PC-9 (cell line): ENCODE results near the gene TERT. TPM values are rescaled to one million over a fixed set of nuclear protein-coding genes. Genes with fewer than 3 reads are reported as not detected.

Experiments used
- BruUV-seq: library from RNA; stranded (reverse); fragments of 400-500 nt; replicated peaks from 2 replicates; lab custom pipeline; 2021; lab: Mats Ljungman, UMichigan
- CTCF ChIA-PET: fragments of 300-600 bp; sonication (Branson Sonifier 250); formaldehyde crosslinking; loops from one replicate; lab custom pipeline; 2022; ENCODE audit warnings: antibody characterized with exemption; lab: Charles Lee
- POLR2A ChIA-PET: fragments of 300-600 bp; sonication (Branson Sonifier 250); formaldehyde crosslinking; loops from one replicate; lab custom pipeline; 2022; ENCODE audit warnings: antibody characterized with exemption; ENCODE audit not compliant: unreplicated experiment; lab: Charles Lee
- DNase-seq, 2 experiments: peaks; one replicate each; pipeline versions ENCODE4 v3.0.0 to v3.0.0-alpha.2; 2015 to 2022; ENCODE audit warnings: mixed read lengths in 1 of 2
- H2AFZ ChIP-seq: fragments of 200-600 bp; sonication (generic); 2 replicates; pipeline ENCODE4 v1.8.1; 2017; ENCODE audit warnings: antibody characterized with exemption
- H3F3A ChIP-seq: fragments of 200-600 bp; sonication (generic); 2 replicates; pipeline ENCODE4 v1.8.1; 2017; ENCODE audit warnings: antibody characterized with exemption, mild to moderate bottlenecking, low read depth; ENCODE audit not compliant: insufficient read depth
- H3K27ac ChIP-seq: fragments of 200-600 bp; sonication (generic); 2 replicates; pipeline ENCODE4 v1.6.1; 2016; ENCODE audit warnings: mixed run types
- H3K27me3 ChIP-seq: fragments of 200-600 bp; sonication (generic); 2 replicates; pipeline ENCODE4 v1.6.1; 2016; ENCODE audit warnings: low read depth, mixed run types; ENCODE audit not compliant: insufficient read depth
- H3K36me3 ChIP-seq: fragments of 200-600 bp; sonication (generic); 2 replicates; pipeline ENCODE4 v1.6.1; 2016; ENCODE audit warnings: low read depth, mixed run types
- H3K4me1 ChIP-seq: fragments of 200-600 bp; sonication (generic); replicated peaks from 2 replicates; pipeline ENCODE4 v1.6.1; 2016; ENCODE audit warnings: mixed run types; ENCODE audit not compliant: insufficient read depth
- H3K4me2 ChIP-seq: fragments of 200-600 bp; sonication (generic); 2 replicates; pipeline ENCODE4 v1.6.1; 2017; ENCODE audit warnings: mixed run types
- H3K4me3 ChIP-seq: fragments of 200-600 bp; sonication (generic); 2 replicates; pipeline ENCODE4 v1.6.1; 2016; ENCODE audit warnings: mixed run types
- H3K79me2 ChIP-seq: fragments of 200-600 bp; sonication (generic); 2 replicates; pipeline ENCODE4 v1.6.1; 2017; ENCODE audit warnings: low read depth, mixed run types
- H3K9me2 ChIP-seq: fragments of 200-600 bp; sonication (generic); 2 replicates; pipeline ENCODE4 v1.8.1; 2017; ENCODE audit warnings: mild to moderate bottlenecking; ENCODE audit not compliant: insufficient read depth
- H3K9me3 ChIP-seq: fragments of 200-600 bp; sonication (generic); 2 replicates; pipeline ENCODE4 v1.8.1; 2016; ENCODE audit warnings: low read depth; ENCODE audit not compliant: insufficient read depth
- H4K20me1 ChIP-seq: fragments of 200-600 bp; sonication (generic); 2 replicates; pipeline ENCODE4 v1.8.1; 2017; ENCODE audit not compliant: insufficient read depth
- EZH2 ChIP-seq: fragments of 200-600 bp; sonication (generic); IDR thresholded peaks from 2 replicates; pipeline ENCODE4 v1.8.0; 2017; ENCODE audit warnings: antibody characterized with exemption, low read depth
- intact Hi-C: fragments of 100-400 bp; cut with micrococcal nuclease; formaldehyde crosslinking; loops from one replicate; pipeline ENCODE4 v1.10.0; 2022; ENCODE audit not compliant: unreplicated experiment
- total RNA-seq: library from RNA; stranded (reverse); gene quantifications from 2 replicates; pipeline ENCODE4 v1.2.3, GENCODE V29; 2021
- TF ChIP-seq, protein P1 (sequence below): fragments of 200-600 bp; sonication (generic); conservative IDR thresholded peaks from 2 replicates; pipeline ENCODE4 v1.6.1; 2017; ENCODE audit warnings: mixed run types, antibody characterized with exemption, mild to moderate bottlenecking, moderate library complexity

TERT gene
- total RNA-seq, 1 experiment from 2014 or later, result 0.74 TPM

GRCh38 chr5:1247811-1248210 is 47.1 kb downstream of the TERT start:
- H3K4me1 ChIP-seq, result no peaks in the 10 kb centered on the region
- H3K4me2 ChIP-seq, result no peak overlapping the region
- peaks cover 90% of the 10 kb centered on the region for H3K27me3 ChIP-seq
- BruUV-seq, result no TSS peak
- ChIA-PET POLR2A (no interaction called here), CTCF (no interaction called here)
- TF ChIP-seq EZH2, result no peak
- TF ChIP-seq, protein P1, sequence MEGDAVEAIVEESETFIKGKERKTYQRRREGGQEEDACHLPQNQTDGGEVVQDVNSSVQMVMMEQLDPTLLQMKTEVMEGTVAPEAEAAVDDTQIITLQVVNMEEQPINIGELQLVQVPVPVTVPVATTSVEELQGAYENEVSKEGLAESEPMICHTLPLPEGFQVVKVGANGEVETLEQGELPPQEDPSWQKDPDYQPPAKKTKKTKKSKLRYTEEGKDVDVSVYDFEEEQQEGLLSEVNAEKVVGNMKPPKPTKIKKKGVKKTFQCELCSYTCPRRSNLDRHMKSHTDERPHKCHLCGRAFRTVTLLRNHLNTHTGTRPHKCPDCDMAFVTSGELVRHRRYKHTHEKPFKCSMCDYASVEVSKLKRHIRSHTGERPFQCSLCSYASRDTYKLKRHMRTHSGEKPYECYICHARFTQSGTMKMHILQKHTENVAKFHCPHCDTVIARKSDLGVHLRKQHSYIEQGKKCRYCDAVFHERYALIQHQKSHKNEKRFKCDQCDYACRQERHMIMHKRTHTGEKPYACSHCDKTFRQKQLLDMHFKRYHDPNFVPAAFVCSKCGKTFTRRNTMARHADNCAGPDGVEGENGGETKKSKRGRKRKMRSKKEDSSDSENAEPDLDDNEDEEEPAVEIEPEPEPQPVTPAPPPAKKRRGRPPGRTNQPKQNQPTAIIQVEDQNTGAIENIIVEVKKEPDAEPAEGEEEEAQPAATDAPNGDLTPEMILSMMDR, result no peak
- H3K9me2 ChIP-seq, result no peaks in the 10 kb centered on the region
- H3K27ac ChIP-seq, result no peak overlapping the region
- H3K36me3 ChIP-seq, result no peaks in the 10 kb centered on the region
- no peak for DNase-seq
- intact Hi-C loops, result no loop called here
- no peaks in the 10 kb centered on the region; the same call in 1 of the 2 replicates for H4K20me1 ChIP-seq
- H3F3A ChIP-seq, result no peaks in the 10 kb centered on the region
- H3K79me2 ChIP-seq, result no peaks in the 10 kb centered on the region
- H3K4me3 ChIP-seq, result no peak overlapping the region
- H2AFZ ChIP-seq, result no peak overlapping the region
- no peaks in the 10 kb centered on the region for H3K9me3 ChIP-seq

- Histone ChIP-seq H2AFZ (no peak overlapping the region), H3K4me2 (no peak overlapping the region), H3K9me2 (no peaks in the 10 kb centered on the region), H3K9me3 (no peaks in the 10 kb centered on the region), H4K20me1 (no peaks in the 10 kb centered on the region; the same call in 1 of the 2 replicates), H3F3A (no peaks in the 10 kb centered on the region), H3K36me3 (no peaks in the 10 kb centered on the region), H3K4me1 (no peaks in the 10 kb centered on the region), H3K4me3 (no peak overlapping the region), H3K79me2 (no peaks in the 10 kb centered on the region), H3K27me3 (peaks cover 94% of the 10 kb centered on the region), H3K27ac (no peak overlapping the region)
- CTCF ChIA-PET, result no interaction called here
- DNase-seq, result peak in 1 of 2 experiments; percentile 58
- BruUV-seq, result no TSS peak
- TF ChIP-seq, protein P1, result no peak
- no peak for TF ChIP-seq EZH2
- intact Hi-C loops, result no loop called here
- POLR2A ChIA-PET, result no interaction called here
Observed at GRCh38 chr5:1246711-1247431, 48.0 kb downstream of the TERT start.

- Histone ChIP-seq H3K9me2 (no peaks in the 10 kb centered on the region), H3K9me3 (no peaks in the 10 kb centered on the region), H3K27me3 (peaks cover 97% of the 10 kb centered on the region), H3K79me2 (no peaks in the 10 kb centered on the region), H4K20me1 (no peaks in the 10 kb centered on the region; the same call in 1 of the 2 replicates), H3K4me2 (no peak overlapping the region), H3K27ac (no peak overlapping the region), H3F3A (no peaks in the 10 kb centered on the region), H2AFZ (no peak overlapping the region), H3K36me3 (no peaks in the 10 kb centered on the region), H3K4me3 (no peak overlapping the region), H3K4me1 (no peaks in the 10 kb centered on the region)
- POLR2A ChIA-PET, result no interaction called here
- intact Hi-C loops, result loop anchor here (1.0 kb wide), 2 partner anchors 78 to 323 kb away; no protein-coding TSS in a partner anchor
- CTCF ChIA-PET, result no interaction called here
- no TSS peak for BruUV-seq
- DNase-seq, result no peak
- TF ChIP-seq, protein P1, result no peak
- TF ChIP-seq EZH2, result no peak
Observed at GRCh38 chr5:1245905-1246576, 48.8 kb downstream of the TERT start.
